Measurements from ENCODE around the gene SPATC1L.

- TF ChIP-seq CTCF (IDR thresholded peaks at IDR 0.05) = no peak
- TF ChIP-seq POLR2A (IDR thresholded peaks at IDR 0.05) = no peak
- no peak for TF ChIP-seq POLR2AphosphoS5 (IDR thresholded peaks at IDR 0.05; ENCODE audit: insufficient read depth in 1 of 2, low read depth in 1 of 2)
Observed at GRCh38 chr21:46222436-46223116, 38.3 kb upstream of the SPATC1L start.
